ENCODE measurements around the gene PXMP4.

GRCh38 chr20:33685328-33686099, 34.6 kb downstream of the PXMP4 start:
- TF ChIP-seq CTCF (conservative IDR thresholded peaks at IDR 0.05) = no peak
- TF ChIP-seq EZH2 (IDR thresholded peaks at IDR 0.05; ENCODE audit: low read depth) = no peak

Measured in PC-9 (cell line).